GM21717 (cell line): ENCODE measurements around the gene JPT2.

Experiments used
- ATAC-seq: cut with Tn5 transposase; IDR thresholded peaks from one replicate; pipeline ENCODE4 v1.9.1; 2021; ENCODE audit warnings: mild to moderate bottlenecking, moderate library complexity; ENCODE audit not compliant: unreplicated experiment

The JPT2 gene

DNA sequence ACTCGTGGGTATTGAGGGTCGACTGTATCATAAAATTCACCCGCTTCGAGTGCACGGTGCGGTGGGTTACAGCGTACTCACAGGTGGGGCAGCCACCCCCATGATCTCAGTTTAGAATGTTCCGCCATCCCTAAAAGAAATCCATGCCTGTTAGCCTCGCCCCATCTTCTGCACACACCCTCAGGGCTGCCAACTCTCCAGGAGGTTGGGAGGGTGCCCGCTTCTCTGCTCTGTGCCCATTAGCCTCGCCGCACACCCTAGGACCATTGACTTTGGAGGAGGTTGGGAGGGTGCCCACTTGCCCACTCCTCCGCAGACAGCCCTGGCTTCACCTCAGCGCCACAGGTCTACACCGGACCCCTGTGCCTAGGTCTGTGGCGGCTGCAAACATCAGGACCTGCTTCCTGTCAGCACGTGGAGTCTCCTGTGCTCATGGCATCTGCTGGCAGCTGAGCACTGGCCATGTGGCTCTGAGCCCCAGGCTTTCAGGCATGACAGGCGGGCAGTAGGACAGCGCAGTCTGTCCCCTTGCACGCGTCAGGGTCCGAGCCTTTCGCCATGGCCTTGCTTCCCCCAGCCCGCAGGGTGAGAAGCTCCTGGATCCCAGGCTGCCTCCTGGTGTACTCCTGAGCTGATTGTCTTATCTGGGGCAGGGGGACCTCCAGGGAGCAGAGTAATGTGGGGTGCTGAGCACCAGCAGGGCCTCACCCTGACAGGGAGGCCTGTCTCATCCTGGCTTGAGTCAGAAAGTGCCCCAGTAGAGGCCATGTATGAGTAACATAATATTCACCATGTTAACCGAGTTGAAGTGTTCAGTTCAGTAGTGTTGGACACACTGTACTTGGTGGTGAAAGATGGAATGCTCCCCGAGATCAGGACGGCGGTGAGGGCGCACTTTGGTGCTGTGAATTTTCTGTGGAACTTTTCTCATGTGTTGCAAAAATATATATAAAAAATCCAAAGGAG, 71.4 kb downstream of the JPT2 start:
- no peak for ATAC-seq
